GM19035 (cell line): Measurements from ENCODE around the gene LHFPL2.

Source experiments
- ATAC-seq: cut with Tn5 transposase; IDR thresholded peaks from one replicate; pipeline ENCODE4 v1.9.1; 2021; ENCODE audit not compliant: unreplicated experiment

LHFPL2 gene

DNA sequence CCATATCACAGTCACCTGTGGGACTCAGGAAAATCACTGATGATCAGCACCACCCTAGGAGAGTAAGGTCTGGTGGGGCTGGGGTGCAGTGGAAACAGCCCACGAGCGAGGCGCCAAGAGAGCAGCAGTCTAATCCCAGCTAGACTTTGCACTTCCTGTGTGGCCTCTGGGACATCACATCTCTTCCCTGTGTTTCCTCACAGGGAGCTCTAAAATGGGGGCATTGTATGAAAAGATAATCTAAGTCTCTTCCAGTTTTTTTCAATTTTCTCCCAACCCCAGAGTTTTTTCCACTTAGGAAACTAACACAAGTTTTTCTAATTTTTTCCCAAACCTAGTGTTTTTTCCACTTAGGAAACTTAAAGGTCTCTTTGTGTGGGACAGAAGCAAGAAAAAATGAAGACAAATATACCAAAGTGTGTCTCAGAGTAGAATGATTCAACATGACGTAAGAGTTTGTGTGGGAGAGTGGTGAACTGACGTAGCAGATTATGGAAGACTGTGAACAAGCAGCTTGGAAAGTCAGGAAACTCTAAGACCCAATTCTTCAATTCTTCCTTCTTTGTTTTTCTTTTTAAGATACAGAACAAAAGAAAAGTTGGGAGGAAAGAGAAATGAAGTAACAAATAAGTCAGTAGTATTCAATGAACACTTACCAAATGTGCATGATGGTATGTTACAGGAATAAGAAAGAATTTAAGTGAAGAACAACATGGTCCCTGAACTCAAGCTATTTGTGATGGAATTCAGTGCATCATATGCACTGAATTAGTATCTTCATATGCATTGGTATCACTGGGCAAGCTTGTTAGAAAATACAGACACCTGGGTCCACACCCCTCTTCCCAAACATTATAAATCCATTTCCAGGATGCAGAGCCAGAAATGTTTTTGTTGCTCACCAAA lies 51.3 kb downstream of the LHFPL2 start:
- ATAC-seq = no peak

DNA sequence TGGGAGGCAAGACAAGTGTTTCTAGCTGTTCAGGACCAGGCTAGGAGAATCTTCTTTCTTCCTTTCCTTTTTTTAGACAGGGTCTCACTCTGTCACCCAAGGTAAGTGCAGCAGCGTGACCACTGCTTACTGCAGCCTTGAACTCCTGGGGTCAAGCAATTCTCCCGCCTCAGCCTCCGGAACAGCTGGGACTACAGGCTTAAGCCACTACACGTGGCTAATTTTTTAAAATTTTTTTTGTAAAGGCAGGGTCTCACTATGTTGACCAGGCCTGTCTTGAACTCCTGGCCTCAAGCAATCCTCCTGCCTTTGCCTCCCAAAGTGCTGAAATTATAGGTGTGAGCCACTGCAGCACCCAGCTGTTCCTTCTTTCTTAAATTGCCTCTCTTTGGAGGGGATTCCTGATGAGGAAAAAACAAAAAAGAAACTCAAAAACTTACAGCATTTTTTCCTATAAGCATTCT lies 53.1 kb downstream of the LHFPL2 start:
- ATAC-seq = no peak

DNA sequence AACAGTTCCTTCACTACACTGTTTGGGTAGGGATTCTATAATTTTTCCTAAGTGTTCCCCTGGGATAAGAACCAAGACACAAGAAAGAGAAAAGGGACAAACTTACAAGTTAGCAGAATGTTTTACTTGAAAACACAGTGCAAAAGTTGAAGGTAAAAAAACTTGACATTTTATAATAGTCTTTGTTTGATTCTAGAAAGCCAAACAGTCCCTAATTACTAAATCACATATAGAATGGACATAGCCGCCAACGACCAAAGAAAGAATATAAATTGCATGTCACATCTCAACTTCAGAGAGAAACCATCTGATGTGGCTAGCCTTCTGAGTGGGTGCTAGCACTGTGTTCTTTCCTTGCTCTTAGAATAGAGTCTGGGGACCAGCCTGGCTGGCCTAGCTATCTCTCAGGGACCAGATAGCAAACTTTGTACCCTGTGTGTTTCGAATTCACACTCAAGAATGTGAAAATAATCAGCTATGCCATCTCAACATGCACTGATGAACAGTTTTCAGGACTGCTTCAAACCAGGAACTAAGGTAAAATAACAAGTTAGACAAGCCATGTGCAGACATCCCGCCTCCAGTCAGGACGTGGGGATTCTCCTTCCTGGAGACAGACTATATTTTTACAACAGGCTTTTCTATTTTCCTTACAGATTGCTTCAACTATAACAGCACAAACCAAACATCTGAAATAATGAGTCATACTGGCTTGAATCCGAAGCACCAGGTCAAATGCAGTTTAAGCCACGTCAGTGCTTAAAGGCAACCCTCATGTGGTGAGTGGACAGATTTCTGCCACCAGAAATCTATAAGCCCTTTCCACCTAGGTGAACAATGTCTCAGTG lies 53.7 kb downstream of the LHFPL2 start:
- no peak for ATAC-seq

DNA sequence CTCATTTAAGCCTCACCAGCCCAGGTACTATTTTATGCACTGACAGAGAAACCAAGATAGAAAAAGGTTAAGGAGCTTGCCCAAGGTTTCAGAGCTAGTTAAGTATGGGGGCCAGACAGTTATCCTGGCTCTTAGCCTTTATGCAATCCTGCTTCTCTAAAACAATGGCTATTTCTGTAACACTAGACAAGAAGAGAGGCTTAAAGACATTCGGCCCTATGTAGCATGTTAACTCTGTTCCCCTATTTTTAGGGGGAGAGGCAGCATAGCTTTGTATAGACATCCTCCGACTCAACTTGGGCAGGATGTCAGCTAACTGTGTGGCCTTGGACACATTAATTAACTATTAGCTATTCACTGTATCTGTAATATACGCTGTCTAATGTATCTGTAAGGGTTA lies 54.6 kb downstream of the LHFPL2 start:
- ATAC-seq = no peak

DNA sequence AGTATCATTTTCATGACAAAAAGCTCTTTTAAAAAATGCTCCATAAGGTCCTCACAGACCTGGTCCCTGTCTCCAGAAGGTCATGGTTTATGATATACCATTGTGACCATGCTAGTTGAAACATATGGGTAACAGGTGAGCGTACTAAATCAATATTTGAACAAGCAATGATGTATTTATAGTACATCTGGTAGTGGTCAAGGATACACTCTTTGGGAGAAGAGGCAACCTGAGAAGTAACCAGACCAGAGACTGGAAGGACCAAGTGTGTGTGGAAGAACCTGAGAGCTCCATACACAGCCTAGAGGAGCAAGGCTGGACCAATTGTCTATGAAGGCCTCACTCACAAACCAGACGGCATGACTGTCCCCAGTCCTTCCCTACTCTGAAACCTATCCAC lies 55.1 kb downstream of the LHFPL2 start:
- ATAC-seq = no peak

DNA sequence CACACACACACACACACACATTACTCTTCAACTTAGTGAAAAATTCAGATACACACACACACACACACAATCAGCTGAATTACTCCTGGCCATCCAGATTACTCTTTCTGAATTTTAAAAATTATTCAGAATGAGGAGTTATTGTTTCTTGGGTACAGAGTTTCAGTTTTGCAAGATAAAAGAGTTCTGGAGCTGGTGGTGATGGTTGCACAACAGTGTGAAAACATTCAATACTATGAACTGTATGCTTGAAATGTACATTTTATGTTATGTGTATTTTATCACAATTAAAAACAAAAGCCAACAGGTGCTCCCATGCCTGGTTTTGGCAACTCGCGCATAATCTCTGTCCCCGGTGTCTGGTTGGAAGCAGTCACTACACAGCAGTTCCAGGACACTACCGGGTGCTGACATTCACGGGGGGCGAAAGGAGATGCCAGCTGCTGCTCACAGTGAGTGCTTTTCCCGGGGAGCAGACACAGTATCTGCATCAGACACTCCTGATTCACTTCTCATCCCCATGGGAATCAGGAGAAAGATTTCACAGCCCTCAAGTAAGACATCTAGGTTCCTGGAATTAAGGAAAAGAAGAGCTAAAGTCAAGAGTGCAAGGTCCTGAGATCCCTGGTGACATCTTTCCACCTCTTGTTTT lies 55.7 kb downstream of the LHFPL2 start:
- ATAC-seq = no peak

DNA sequence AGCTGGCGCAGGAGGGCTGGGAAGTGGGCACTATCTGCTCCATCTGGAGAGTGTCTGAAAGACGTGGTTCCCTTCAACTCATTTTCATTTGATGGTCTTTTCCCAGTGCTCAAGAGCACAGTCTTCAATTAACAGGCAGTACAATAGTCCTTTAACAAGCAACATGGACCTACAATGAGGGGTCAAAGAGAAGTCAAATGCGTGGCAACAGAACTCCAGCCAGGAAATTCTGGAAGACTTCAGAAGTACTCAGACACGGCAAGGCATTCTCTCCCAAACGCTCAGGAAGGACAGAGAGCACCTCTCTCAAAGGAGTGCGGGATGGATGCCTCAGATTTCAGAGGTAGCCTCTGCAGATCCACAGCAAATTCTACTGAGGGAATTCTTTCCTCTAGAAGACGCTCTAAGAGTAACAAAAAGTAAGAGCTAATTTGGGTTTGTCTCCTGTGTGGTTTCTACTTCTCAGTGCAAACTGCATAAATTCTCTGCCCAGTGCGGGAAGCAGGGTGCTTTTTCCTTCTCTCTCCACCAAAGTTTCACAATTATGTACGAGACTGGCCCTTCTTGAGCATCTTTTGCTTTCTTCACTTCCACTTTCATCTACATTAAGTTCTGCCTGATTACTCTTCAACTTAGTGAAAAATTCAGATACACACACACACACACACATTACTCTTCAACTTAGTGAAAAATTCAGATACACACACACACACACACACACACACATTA lies 56.4 kb downstream of the LHFPL2 start:
- ATAC-seq = peak; percentile 79

DNA sequence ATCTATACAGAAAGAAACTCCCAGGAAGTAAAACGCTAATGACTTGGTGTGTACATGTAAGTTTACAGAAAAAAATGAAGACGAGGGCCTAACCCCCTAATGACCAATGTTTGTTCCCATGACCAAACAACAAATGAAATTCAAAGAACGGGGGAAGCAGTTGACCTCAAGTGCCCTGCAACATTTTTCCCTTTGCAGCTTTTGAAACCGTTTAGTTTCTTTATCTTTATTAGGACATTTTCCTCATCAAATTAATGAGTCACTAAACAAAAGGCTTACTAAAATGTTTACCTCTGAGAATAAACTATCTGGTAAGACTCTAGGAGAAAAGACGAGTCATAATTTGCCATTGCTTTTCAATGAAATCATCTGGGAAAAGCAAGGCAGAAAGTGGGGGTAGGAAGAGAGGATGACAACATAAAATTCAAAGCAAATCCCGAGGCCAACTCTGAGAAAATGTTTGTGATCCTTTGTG lies 57.4 kb downstream of the LHFPL2 start:
- ATAC-seq = no peak

DNA sequence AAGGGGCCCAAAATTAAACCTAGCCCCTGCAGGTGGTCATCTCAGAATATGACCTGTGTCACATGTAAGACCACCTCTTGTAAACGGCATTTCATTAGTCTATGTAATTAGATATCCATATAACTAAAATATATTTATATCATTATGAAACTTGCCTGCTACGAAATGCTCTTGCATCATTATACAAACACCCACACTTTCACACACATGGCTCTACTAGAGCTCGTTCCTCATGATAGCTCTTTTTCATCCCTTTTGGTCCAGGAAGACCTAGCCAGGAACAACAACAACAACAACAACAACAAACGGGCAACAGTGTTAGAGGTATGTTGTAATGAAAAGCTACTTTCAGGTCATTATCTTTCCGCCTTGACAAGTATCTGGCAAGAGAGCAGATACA lies 58.6 kb downstream of the LHFPL2 start:
- ATAC-seq = no peak

DNA sequence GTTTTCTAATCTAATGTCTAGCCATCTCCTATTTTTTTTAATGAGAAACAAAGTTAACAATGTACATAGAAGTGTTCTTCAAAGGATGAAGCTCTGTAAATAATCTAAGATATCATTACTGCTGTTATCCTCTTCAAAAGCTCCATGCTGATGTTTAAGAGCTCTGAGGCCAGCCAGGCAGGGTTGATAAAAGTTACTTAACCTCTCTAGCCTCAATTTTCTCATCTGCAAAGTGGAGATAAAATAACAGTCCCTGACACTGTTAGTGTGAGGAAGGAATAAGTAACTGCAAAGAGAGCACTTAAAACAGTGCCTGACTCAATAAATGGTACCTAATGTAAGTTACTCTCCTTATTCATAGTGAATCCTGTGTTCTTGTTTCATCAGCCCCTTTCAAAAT lies 60.1 kb downstream of the LHFPL2 start:
- ATAC-seq = no peak

DNA sequence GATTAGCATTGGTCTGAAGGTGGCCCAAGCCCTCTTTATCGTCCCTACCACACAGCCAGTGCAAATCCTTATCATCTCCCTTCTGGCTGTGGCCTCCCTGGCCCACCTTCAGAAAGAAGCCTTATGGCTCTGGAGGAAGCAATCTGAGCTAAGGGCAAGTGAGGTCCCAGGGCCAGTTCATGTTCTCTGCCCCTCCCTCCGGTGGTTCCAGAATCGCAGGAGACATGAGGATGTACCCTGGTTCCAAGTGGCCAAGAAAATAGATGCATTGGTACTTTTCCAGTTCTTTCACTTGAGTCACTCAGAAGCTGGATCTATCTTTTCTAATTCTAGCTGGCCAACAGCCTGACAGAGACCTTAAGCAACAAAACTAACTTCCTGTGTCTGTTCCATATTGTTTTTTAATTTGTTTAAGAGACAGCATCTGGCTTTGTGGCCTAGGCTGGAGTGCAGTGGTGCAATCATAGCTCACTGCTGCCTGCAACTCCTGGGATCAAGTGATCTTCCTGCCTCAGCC lies 60.7 kb downstream of the LHFPL2 start:
- ATAC-seq = no peak

DNA sequence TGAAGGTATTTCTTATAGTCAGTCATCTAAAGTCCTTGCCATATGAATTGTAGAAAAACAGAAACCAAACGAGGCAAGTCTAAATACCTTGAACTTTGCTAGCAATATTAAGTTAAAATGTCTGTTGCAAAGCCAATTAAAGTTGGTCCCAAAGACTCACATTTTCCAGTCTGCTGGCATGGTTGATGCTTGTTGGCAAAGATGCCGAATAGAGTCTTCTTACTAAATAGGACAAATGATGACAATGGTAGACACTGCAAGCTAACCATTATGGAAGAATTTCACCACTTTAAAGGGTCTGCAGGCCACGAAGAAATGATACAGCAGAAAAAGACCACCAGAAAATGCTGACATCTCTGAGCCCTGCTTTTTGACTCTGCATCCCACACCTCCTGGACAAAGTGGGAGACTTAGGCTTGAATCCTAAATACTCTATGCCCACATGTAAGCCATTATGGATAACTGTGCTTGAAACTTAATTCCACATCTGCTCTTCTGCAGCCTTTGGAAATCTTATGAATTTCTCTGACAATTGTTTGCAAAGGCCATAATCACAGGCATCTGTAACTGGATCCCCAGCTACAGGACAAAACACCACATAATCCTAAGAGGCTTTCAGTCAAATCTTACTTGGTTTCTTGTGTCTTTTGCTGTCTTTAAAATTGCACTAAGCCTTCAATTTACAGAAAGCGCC lies 61.3 kb downstream of the LHFPL2 start:
- no peak for ATAC-seq

DNA sequence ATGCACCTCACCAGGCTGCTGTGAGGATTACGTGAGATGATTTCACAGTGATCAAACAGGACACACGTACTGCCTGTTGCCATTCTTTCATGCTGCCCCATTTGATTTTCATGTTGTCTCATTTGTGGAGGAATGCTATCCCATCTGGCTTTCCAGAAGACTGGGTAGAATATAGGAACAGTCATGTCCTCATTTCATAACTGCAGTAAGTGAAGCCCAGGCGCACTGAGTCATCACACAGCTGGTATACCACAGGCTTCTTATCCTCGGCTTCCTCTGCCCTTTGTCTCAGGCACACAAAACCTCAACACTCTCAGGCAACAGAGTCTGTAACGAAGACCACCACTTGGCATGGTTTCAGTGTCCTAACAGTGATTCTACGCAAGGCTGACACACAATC lies 62.3 kb downstream of the LHFPL2 start:
- ATAC-seq = no peak

DNA sequence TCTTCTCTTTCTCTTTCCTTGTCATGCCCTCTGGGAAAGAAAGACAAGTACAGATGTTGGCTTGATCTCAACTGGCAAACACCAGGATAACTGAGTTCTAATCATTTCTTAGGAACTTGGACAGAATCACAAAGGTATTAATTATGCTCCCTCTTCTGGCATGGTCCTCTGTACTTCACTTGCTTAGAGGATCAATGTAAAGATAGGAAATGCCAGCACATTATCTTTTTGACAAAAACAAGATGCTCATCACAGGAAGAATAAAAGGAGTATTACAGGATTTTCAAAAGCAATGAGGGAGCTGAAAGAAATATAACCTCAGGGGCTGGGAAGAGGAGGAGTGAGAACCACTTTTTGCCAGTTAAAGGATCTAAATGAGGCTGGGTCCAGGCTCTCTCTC lies 70.6 kb downstream of the LHFPL2 start:
- ATAC-seq = no peak

DNA sequence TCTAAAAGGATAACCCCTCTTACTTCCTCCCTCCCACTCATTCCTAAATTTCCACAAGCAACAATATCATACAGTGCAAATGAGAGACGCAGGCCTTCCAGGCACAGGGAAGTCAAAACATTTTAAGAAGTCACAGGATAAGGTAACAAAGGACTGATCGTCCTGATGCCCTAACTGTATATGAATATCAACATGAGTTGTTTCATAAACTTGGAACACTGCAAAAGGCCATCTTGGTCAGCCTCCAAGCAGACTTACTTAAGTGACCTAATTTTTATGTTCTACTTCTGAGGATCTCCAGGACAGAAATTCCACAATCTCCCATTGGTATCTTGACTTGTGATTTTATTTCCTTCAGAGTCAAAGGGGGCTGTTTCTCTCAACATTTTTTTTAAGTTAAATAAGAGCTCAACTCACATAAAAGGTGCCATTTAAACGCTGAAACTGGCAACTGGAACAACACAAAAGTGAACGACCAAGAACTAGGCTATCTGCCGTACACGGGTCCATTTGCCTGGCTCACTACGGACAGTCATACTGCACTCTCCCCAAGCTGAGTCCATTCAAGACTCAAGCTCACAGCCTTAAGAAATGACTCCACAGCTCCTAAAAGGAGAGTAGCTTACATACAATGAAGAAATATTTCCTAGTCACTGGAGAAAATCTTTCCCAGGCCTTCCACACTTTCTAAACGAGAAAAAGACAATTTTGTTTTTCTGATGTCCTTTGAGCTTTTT lies 71.3 kb downstream of the LHFPL2 start:
- no peak for ATAC-seq

DNA sequence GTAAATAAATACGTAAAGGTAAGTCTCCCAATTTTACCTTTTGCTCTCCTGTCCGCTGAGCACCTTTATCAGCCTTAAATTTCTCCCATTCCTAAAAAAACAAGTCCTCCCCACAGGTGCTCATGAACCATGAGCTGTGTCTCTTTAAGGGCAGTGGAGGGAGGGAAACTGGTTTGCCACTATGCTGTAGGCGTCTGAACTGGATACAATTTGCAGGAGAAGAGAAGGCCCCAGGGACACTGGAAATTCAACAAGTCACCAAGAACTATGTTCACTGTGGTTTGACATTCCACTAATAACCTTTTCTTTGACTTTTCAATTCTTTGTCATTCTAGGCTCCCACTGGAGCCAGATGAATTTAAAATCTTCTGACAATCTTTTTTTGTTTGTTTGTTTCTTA lies 72.2 kb downstream of the LHFPL2 start:
- no peak for ATAC-seq

DNA sequence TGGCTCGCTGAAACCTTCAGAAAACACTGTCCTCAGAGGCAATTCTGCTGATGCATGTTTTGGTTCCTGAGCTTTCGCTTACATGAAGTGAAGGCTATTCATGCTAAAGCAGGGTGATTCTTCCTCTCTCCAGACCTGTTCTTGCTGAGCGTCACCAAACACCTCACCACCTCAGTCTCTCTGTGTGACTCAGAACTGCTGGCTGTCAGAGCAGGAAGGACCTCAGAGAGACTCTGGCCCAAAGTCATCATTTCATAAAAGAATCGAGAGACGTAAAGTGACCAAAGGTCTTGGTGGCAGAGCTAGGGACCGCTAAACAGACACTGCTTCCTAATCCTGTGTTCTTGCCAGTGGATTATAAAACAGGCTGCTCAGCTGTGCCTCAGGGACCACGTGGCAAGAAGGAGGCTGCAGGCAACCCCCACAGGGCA lies 73.8 kb downstream of the LHFPL2 start:
- ATAC-seq = no peak

DNA sequence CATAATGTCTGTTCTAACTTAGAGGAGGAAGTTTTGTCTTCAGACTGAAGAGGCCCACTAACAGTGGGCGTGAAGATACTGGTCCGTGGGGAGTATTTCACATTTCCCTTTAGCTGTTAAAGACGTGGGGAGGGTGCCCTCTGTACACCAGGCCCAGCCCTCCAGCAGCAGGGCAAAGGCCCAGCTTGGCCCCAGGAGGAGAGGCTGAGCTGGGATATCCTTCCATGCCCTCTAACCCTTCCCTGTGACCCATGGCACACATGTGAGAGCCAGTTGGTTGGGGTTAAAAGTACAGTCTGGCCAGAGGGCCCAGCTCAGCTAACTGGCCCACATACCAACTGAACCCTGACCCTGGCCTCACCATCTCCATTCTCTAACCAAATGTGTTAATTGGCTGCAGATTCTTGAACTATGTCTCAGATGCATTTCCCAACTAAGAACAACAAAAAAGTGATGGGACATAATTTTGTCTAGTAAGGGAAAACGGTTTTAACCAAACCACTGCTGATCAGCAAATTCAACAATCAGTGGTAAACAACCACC lies 74.4 kb downstream of the LHFPL2 start:
- ATAC-seq = no peak

DNA sequence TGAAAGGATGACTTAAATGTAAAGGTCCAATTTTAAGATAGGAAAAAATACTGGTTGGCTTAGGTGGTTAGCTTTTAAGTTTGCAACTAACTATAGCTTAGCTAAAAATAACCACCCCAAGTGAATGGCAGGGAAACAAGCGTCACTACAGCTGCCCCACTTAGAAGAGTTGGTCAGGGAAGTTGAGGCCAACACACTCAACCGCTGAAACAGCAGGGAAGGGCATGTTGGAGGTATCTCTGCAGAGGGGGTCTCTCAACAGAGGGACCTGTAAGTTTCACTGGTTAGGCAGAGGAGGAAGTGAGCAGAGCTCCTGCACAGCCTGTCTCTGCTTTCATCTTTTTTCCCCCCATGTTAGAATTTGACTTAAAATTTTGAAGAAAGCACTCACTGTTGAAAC lies 75.3 kb downstream of the LHFPL2 start:
- no peak for ATAC-seq
